ENCODE data around the gene IL4.
"Not testable (repeated sequence)": the region's sequence is repeated elsewhere in the genome, so short reads cannot be mapped to it uniquely, and the experiment has no call there.

Gene IL4

GRCh38 chr5:132689513-132689912 lies 15.7 kb downstream of the IL4 start:
- no peak for DNase-seq (ENCODE audit: extremely low read depth in 1 of 2, low read depth in 1 of 2)

- no peak for DNase-seq (ENCODE audit: extremely low read depth in 1 of 2, low read depth in 1 of 2)
These were observed 16.4 kb downstream of the IL4 start for GRCh38 chr5:132690156-132690555.

GRCh38 chr5:132691755-132692631 lies 18.2 kb downstream of the IL4 start:
- not testable (repeated sequence) for DNase-seq (ENCODE audit: extremely low read depth in 1 of 2, low read depth in 1 of 2)

- no peak for DNase-seq (ENCODE audit: extremely low read depth in 1 of 2, low read depth in 1 of 2)
These were observed 18.8 kb downstream of the IL4 start for GRCh38 chr5:132692632-132692967.

GRCh38 chr5:132695956-132696355 lies 22.2 kb downstream of the IL4 start:
- DNase-seq (ENCODE audit: extremely low read depth in 1 of 2, low read depth in 1 of 2), result no peak

GRCh38 chr5:132704875-132705274 lies 31.1 kb downstream of the IL4 start:
- no peak for DNase-seq (ENCODE audit: extremely low read depth in 1 of 2, low read depth in 1 of 2)

GRCh38 chr5:132708645-132709044 lies 34.9 kb downstream of the IL4 start:
- DNase-seq (ENCODE audit: extremely low read depth in 1 of 2, low read depth in 1 of 2), result no peak

- no peak for DNase-seq (ENCODE audit: extremely low read depth in 1 of 2, low read depth in 1 of 2)
These were observed 40.9 kb downstream of the IL4 start for GRCh38 chr5:132714456-132715307.

- DNase-seq (ENCODE audit: extremely low read depth in 1 of 2, low read depth in 1 of 2), result no peak
These were observed 44.9 kb downstream of the IL4 start for GRCh38 chr5:132718544-132719312.

GRCh38 chr5:132725745-132726144 lies 52.0 kb downstream of the IL4 start:
- no peak for DNase-seq (ENCODE audit: extremely low read depth in 1 of 2, low read depth in 1 of 2)

GRCh38 chr5:132729896-132730295 lies 56.1 kb downstream of the IL4 start:
- no peak for DNase-seq (ENCODE audit: extremely low read depth in 1 of 2, low read depth in 1 of 2)

Measured in stimulated activated CD8-positive, alpha-beta memory T cell treated with anti-CD3 and anti-CD28 coated beads, Interleukin-7, amount 100 ng/mL, for 48 hours (primary cell).